CD14-positive monocyte (primary cell): Measurements from ENCODE around the gene PCCA. TPM values are rescaled to one million over a fixed set of nuclear protein-coding genes. Genes with fewer than 3 reads are reported as not detected.

Experiments
- DNase-seq, 3 donors: peaks; one replicate each; pipeline ENCODE4 v3.0.0-alpha.2; 2011 to 2022
- H2AFZ ChIP-seq: 2 replicates; pipeline ENCODE4 v1.6.0; 2012; ENCODE audit warnings: mild to moderate bottlenecking, low read depth, low read length, inconsistent platforms; ENCODE audit not compliant: insufficient read depth, poor library complexity, severe bottlenecking
- H3K27ac ChIP-seq, 2 donors: 1 replicate in 1 of 2; 2 replicates in 1 of 2; pipeline ENCODE4 v1.5.1; 2012 to 2013; ENCODE audit warnings: low read length in 2 of 2, control low read depth in 1 of 2, inconsistent platforms in 1 of 2, low read depth in 1 of 2, mild to moderate bottlenecking in 1 of 2
- H3K27me3 ChIP-seq, 2 donors: one replicate each; pipeline versions ENCODE4 v1.6.0 to v1.6.1; 2011 to 2013; ENCODE audit warnings: low read length in 2 of 2; ENCODE audit not compliant: control insufficient read depth in 2 of 2, insufficient read depth in 2 of 2
- H3K36me3 ChIP-seq, 2 donors: replicated peaks in 1 of 2; 1 replicate in 1 of 2; 2 replicates in 1 of 2; pipeline versions ENCODE4 v1.5.1 to v1.6.1; 2012 to 2013; ENCODE audit warnings: low read length in 2 of 2, control low read depth in 1 of 2, inconsistent platforms in 1 of 2, mild to moderate bottlenecking in 1 of 2; ENCODE audit not compliant: insufficient read depth in 2 of 2, control insufficient read depth in 1 of 2
- H3K4me1 ChIP-seq, 2 donors: 1 replicate in 1 of 2; 2 replicates in 1 of 2; pipeline versions ENCODE4 v1.5.1 to v1.6.1; 2012 to 2013; ENCODE audit warnings: low read length in 2 of 2, control low read depth in 1 of 2, inconsistent platforms in 1 of 2, mild to moderate bottlenecking in 1 of 2, moderate library complexity in 1 of 2; ENCODE audit not compliant: insufficient read depth in 2 of 2, control insufficient read depth in 1 of 2
- H3K4me2 ChIP-seq: replicated peaks from 2 replicates; pipeline ENCODE3; 2012; ENCODE audit warnings: low read length, moderate library complexity, mild to moderate bottlenecking; ENCODE audit not compliant: poor library complexity, severe bottlenecking; ENCODE audit errors: extremely low read depth
- H3K4me3 ChIP-seq, 3 experiments: fragments of 200-600 bp in 1 of 3; sonication (generic) in 1 of 3; replicated peaks in 1 of 3; 1 replicate in 2 of 3; 2 replicates in 1 of 3; pipeline ENCODE4 v1.5.1; 2011 to 2013; ENCODE audit warnings: low read length in 3 of 3, mild to moderate bottlenecking in 3 of 3, control low read depth in 2 of 3, low read depth in 2 of 3, inconsistent platforms in 1 of 3, moderate library complexity in 1 of 3
- H3K79me2 ChIP-seq: 2 replicates; pipeline ENCODE4 v1.6.0; 2012; ENCODE audit warnings: mild to moderate bottlenecking, control low read depth, inconsistent platforms, low read length, moderate library complexity; ENCODE audit not compliant: insufficient read depth
- H3K9ac ChIP-seq: 2 replicates; pipeline ENCODE4 v1.6.0; 2017; ENCODE audit warnings: low read length, mild to moderate bottlenecking; ENCODE audit not compliant: insufficient read depth, poor library complexity, severe bottlenecking
- H3K9me3 ChIP-seq, 2 donors: replicated peaks in 1 of 2; 1 replicate in 1 of 2; 2 replicates in 1 of 2; pipeline versions ENCODE4 v1.5.1 to v1.6.1; 2012 to 2013; ENCODE audit warnings: low read length in 2 of 2, control low read depth in 1 of 2; ENCODE audit not compliant: control insufficient read depth in 1 of 2, insufficient read depth in 1 of 2
- H4K20me1 ChIP-seq: 2 replicates; pipeline ENCODE4 v1.6.0; 2012; ENCODE audit warnings: mild to moderate bottlenecking, low read length, control low read depth, moderate library complexity; ENCODE audit not compliant: insufficient read depth
- H3K27ac Mint-ChIP-seq, 7 donors: one replicate each; pipeline ENCODE4 v1.8.0; 2020; ENCODE audit warnings: mild to moderate bottlenecking in 7 of 7, mixed read lengths in 7 of 7, moderate library complexity in 6 of 7, inconsistent platforms in 2 of 7
- H3K27me3 Mint-ChIP-seq, 3 donors: one replicate each; pipeline ENCODE4 v1.8.0; 2021 to 2022; ENCODE audit warnings: low read depth in 3 of 3, mild to moderate bottlenecking in 3 of 3, mixed read lengths in 3 of 3, moderate library complexity in 3 of 3, inconsistent platforms in 1 of 3
- H3K36me3 Mint-ChIP-seq, 2 donors: one replicate each; pipeline ENCODE4 v1.8.0; 2020; ENCODE audit warnings: mixed read lengths in 2 of 2, inconsistent platforms in 1 of 2, mild to moderate bottlenecking in 1 of 2
- H3K4me1 Mint-ChIP-seq: one replicate; pipeline ENCODE4 v1.8.0; 2020; ENCODE audit warnings: mild to moderate bottlenecking, mixed read lengths
- H3K4me3 Mint-ChIP-seq, 2 donors: one replicate each; pipeline ENCODE4 v1.8.0; 2020; ENCODE audit warnings: mild to moderate bottlenecking in 2 of 2, mixed read lengths in 2 of 2, moderate library complexity in 1 of 2
- H3K9me3 Mint-ChIP-seq, 7 donors: one replicate each; pipeline ENCODE4 v1.8.0; 2020 to 2022; ENCODE audit warnings: mixed read lengths in 7 of 7, mild to moderate bottlenecking in 6 of 7, moderate library complexity in 6 of 7, inconsistent platforms in 2 of 7
- WGBS: methylation state at CpG from one replicate; pipeline ENCODE4 v1.1.5; 2013; ENCODE audit warnings: missing lambda C conversion rate; ENCODE audit not compliant: insufficient coverage; 5-methylcytosine and 5-hydroxymethylcytosine counted together
- intact Hi-C, 2 donors: fragments of 100-400 bp; cut with micrococcal nuclease; formaldehyde crosslinking; loops; one replicate each; pipeline versions ENCODE4 v1.15.0 to v1.15.1; 2023
- polyA plus RNA-seq, 3 donors: library from polyadenylated mRNA; depleted of rRNA in 1 of 3; unstranded in 2 of 3; stranded (reverse) in 1 of 3; fragments of 300-500 nt in 2 of 3; fragments of >200 nt in 1 of 3; fragmentation: Illumina TruSeq in 2 of 3; gene quantifications; 1 replicate in 2 of 3; 2 replicates in 1 of 3; pipeline ENCODE4 v1.2.3, GENCODE V29; 2012 to 2021
- TF ChIP-seq, protein P1 (sequence below): fragments of 200-600 bp; IDR thresholded peaks from one replicate; pipeline ENCODE4 v1.8.0; 2022; ENCODE audit warnings: antibody characterized with exemption, mild to moderate bottlenecking

Gene PCCA
- polyA plus RNA-seq, 3 donors = 4.4 to 13.5 (median 11.9) TPM

DNA sequence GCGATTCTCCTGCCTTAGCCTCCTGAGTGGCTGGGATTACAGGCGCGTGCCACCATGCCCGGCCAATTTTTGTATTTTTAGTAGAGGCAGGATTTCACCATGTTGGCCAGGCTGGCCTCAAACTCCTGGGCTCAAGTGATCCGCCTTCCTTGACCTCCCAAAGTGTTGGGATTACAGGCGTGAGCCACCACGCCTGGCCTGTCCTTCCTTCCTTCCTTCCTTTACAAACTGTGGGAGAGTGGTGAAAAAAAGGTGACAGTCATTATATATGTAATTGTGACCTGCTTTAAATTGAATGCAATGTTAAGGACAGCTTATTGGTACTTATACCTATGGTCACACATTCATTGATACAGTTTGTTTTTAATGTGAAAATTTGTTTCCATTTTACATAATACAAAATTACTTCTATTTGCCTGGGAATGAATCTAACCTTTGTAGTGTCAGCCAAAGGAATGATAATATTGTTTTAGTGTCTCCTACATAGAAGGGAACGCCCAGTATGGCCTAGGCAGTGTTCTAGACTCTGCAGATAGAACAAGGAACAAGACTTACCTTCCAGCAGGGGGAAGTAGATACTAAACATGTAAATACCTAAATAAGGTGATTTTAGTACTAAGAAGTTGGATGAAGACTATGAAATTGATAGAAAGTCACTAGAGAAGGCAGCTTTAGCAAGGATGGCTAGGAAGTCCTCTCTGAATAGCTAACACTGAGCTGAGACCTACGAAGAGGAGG lies 353.4 kb downstream of the PCCA start:
- H3K9ac ChIP-seq = no peak overlapping the region
- TF ChIP-seq, protein P1, sequence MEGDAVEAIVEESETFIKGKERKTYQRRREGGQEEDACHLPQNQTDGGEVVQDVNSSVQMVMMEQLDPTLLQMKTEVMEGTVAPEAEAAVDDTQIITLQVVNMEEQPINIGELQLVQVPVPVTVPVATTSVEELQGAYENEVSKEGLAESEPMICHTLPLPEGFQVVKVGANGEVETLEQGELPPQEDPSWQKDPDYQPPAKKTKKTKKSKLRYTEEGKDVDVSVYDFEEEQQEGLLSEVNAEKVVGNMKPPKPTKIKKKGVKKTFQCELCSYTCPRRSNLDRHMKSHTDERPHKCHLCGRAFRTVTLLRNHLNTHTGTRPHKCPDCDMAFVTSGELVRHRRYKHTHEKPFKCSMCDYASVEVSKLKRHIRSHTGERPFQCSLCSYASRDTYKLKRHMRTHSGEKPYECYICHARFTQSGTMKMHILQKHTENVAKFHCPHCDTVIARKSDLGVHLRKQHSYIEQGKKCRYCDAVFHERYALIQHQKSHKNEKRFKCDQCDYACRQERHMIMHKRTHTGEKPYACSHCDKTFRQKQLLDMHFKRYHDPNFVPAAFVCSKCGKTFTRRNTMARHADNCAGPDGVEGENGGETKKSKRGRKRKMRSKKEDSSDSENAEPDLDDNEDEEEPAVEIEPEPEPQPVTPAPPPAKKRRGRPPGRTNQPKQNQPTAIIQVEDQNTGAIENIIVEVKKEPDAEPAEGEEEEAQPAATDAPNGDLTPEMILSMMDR = no peak
- H3K36me3 ChIP-seq = no peaks in the 10 kb centered on the region
- peaks cover 0 to 2% (median 0%) of the 10 kb centered on the region in 3 donors for H3K27me3 Mint-ChIP-seq
- H3K27me3 ChIP-seq = no peaks in the 10 kb centered on the region
- H3K4me3 ChIP-seq = no peak overlapping the region
- intact Hi-C loops = no loop called here
- no peak overlapping the region for H3K27ac Mint-ChIP-seq
- no peaks in the 10 kb centered on the region for H3K4me1 ChIP-seq
- H3K79me2 ChIP-seq = no peaks in the 10 kb centered on the region
- WGBS = 96% methylated on average over 4 of the region's 9 CpGs
- H3K4me2 ChIP-seq = no peak overlapping the region
- H4K20me1 ChIP-seq = no peaks in the 10 kb centered on the region
- H3K4me1 Mint-ChIP-seq = no peaks in the 10 kb centered on the region
- H3K9me3 Mint-ChIP-seq = no peaks in the 10 kb centered on the region
- H3K36me3 Mint-ChIP-seq = peaks cover 0 to 11% of the 10 kb centered on the region in 2 donors
- no peak overlapping the region for H3K4me3 Mint-ChIP-seq
- H3K27ac ChIP-seq = no peak overlapping the region
- no peak overlapping the region for H2AFZ ChIP-seq
- no peaks in the 10 kb centered on the region for H3K9me3 ChIP-seq
- no peak for DNase-seq

DNA sequence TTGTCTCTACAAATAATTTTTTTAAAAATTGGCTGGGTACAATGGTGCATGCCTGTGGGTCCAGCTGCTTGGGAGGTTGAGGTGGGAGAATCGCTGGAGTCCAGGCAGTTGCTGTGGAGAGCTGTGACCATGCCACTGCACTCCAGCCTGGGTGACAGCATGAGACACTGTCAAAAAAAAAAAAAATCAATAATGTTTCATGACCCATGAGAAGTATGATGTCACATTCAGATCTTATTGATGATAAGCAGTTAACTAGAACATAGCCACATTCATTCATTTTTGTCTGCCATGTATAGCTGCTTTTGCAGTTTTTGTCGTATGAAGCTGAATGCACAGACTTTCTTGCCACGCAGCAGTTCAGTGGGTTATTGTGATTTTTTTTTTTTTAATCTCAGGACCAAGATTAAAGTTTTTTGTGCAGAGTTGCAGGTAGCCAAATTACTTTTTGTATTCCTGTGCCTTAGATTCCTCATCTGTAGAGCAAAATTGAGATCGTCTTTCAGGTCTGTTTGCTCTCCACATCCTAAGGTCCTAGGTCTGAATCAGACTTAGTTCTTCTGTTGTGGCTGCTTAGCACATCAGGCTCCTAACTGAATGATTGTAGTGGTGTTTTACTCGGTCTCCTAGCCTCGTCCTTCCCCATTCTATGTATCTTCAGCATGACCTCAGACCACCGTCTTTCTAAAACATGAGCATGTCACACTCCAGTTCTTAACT lies 354.5 kb downstream of the PCCA start:
- Mint-ChIP-seq H3K4me1 (no peaks in the 10 kb centered on the region), H3K27me3 (peaks cover 0 to 2% (median 0%) of the 10 kb centered on the region in 3 donors), H3K9me3 (no peaks in the 10 kb centered on the region), H3K4me3 (no peak overlapping the region), H3K27ac (no peak overlapping the region), H3K36me3 (peaks cover 0 to 7% of the 10 kb centered on the region in 2 donors)
- DNase-seq = no peak
- TF ChIP-seq, protein P1 = no peak
- no peak overlapping the region for H3K27ac ChIP-seq
- H3K36me3 ChIP-seq = no peaks in the 10 kb centered on the region
- H3K9ac ChIP-seq = no peak overlapping the region
- H3K4me1 ChIP-seq = no peaks in the 10 kb centered on the region
- H2AFZ ChIP-seq = no peak overlapping the region
- intact Hi-C loops = no loop called here
- H3K4me3 ChIP-seq = no peak overlapping the region
- no peaks in the 10 kb centered on the region for H4K20me1 ChIP-seq
- H3K27me3 ChIP-seq = no peaks in the 10 kb centered on the region
- WGBS = 100% methylated on average over 2 of the region's 7 CpGs
- H3K9me3 ChIP-seq = no peaks in the 10 kb centered on the region
- H3K79me2 ChIP-seq = no peaks in the 10 kb centered on the region
- no peak overlapping the region for H3K4me2 ChIP-seq
